ACHN (cell line): ENCODE measurements around the gene SMIM9.

ENCODE experiments used
- DNase-seq: peaks from one replicate; pipeline ENCODE4 v3.0.0-alpha.2; 2015
- in situ Hi-C: cut with HindIII; loops from 2 replicates; pipeline ENCODE4 v1.10.0; 2017; ENCODE audit warnings: low sequenced_read_pairs, low pct_ligation_motif_present, low pct_unique_long_range_greater_than_20kb

Gene SMIM9

GRCh38 chrX:154795016-154795415 is 39.4 kb downstream of the SMIM9 start:
- no peak for DNase-seq
- in situ Hi-C loops: no loop called here

DNA sequence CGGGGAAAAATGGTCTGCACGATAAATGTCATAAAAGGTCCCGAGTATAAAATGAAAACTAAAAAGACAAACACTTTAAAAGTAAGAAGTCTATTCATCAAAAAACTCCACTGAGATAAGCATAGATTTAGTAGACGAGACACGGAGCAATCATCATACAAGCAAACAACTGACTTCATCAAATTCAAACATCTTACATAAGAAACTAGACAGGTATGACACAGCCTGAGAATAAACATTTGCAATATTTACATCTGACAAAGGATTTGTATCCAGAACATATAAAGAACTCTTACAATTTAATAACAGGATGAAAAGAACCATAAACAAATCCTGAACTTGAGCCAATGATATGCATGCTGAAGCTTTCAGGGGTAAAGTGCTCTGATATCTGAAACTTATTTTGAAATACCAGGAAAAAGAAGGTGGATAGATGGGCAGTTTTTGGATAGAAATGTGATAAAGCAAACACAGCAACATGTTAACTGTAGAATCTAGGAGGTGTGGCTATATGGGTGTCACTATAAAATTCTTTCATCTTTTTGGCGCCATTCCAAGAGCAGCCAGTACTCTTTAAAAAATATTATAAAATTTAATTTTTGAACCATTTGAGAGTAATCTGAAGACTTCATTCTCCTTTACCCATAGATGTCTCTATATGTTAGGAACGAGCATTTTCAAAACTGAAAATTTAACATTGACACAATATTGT is 41.2 kb downstream of the SMIM9 start:
- DNase-seq: no peak
- in situ Hi-C loops: no loop called here

- DNase-seq: no peak
- in situ Hi-C loops: no loop called here
Measured at GRCh38 chrX:154791939-154792338, 42.5 kb downstream of the SMIM9 start.

- in situ Hi-C loops: no loop called here
- DNase-seq: peak; percentile 46
Measured at GRCh38 chrX:154791467-154791866, 43.0 kb downstream of the SMIM9 start.

GRCh38 chrX:154785716-154786115 is 48.7 kb downstream of the SMIM9 start:
- in situ Hi-C loops: no loop called here
- DNase-seq: no peak

DNA sequence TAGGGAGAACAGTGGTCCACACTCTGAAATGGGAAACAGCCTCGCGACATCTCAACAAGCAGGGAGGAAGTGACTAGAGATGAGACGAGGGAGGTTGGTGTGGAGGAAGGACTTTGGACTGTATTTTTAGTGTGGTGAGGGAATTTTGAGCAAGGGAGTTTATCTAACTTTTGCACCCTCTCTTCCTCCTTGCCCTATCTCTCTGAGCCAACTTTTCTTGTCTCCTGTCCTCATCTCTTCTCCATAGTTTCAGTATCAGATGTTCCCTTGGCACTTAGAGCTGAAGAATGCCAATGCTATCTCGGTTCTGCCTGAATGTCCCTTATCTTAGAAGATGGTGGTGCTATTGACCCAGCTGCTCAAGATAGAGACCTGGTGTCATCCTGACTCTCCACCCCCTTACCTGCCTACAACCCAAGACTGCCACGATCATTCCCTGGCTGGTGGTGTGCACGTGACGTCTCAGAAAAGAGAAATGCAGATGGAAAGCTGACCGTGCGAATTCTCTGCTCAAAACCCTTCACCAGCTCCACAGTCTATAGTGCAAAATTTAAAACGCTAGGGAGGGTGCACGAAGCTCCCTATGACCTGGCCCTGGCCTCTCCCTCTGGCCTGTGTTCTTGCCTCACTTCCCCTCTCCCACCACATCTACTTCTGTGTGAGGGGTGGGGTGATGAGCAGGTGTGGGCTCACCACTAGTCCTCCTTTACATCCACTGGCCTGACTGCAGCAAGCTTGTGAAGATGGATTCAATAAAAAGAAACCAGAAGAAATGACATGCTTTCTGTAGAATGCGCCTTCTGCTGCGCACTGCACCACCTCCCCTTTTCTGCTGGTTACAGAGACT is 50.1 kb downstream of the SMIM9 start:
- DNase-seq: no peak

GRCh38 chrX:154780968-154781367 is 53.5 kb downstream of the SMIM9 start:
- no peak for DNase-seq
- in situ Hi-C loops: no loop called here

More for the DNA sequence above, 50.1 kb downstream of the SMIM9 start:
- in situ Hi-C loops: no loop called here

GRCh38 chrX:154779261-154779660 is 55.2 kb downstream of the SMIM9 start:
- no peak for DNase-seq
- in situ Hi-C loops: no loop called here

DNA sequence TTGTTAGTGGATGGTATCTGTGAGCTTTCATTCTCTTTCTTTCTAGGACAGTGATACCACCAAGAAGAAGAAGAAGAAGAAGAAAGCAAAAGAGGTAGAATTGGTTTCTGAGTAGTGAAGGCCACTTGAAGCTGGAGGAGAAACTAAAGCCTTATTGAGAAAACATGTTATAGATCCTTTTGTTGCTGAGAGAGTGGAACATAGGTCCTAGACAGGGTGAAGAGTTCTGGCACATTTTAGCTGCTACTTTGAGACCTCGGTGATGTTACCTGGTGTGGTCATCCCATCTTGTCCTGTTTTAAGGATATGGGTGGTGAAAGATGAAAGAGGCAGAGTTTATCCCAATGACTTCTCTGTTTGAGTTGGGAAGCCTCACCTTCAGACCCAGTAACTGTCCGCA is 57.7 kb downstream of the SMIM9 start:
- in situ Hi-C loops: no loop called here
- no peak for DNase-seq

- peak; percentile 59 for DNase-seq
- in situ Hi-C loops: no loop called here
Measured at GRCh38 chrX:154775419-154776349, 58.8 kb downstream of the SMIM9 start.

DNA sequence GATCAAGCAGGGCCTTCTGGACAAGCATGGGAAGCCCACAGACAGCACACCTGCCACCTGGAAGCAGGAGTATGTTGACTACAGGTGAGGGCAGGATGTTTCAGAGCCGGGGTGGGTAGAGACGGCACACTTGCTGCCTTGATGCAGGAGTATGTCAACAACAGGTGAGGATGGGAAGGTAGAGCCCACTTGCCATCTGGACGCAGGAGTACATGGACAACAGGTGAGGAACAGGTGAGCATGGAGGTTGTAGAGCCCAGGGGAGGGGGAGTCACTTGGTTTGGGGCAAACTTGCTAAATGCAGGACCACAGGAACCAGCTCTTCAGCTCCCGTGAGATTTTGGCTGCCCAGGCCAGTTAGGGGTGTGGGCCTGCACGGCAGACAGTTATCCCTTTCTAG is 59.8 kb downstream of the SMIM9 start:
- no peak for DNase-seq
- in situ Hi-C loops: no loop called here
